Ovary (tissue), 9 donors: ENCODE measurements around the gene SIGLEC15. TPM values are rescaled to one million over a fixed set of nuclear protein-coding genes. Genes with fewer than 3 reads are reported as not detected.
"Not testable (repeated sequence)": the region's sequence is repeated elsewhere in the genome, so short reads cannot be mapped to it uniquely, and the experiment has no call there.

Experiments
- DNase-seq, 5 donors: peaks; one replicate each; pipeline ENCODE4 v3.0.0-alpha.2; 2019 to 2020
- H3K27ac ChIP-seq, 2 donors: fragments of 200-600 bp; one replicate each; pipeline versions ENCODE4 v1.5.1 to v1.8.0; 2019 to 2022
- H3K27me3 ChIP-seq: fragments of 200-600 bp; one replicate; pipeline ENCODE4 v1.8.0; 2022
- H3K36me3 ChIP-seq: fragments of 200-600 bp; sonication (generic); one replicate; pipeline ENCODE4 v1.5.1; 2019
- H3K4me1 ChIP-seq: one replicate; pipeline ENCODE4 v1.8.1; 2013; ENCODE audit warnings: mild to moderate bottlenecking, moderate library complexity; ENCODE audit not compliant: insufficient read depth
- H3K4me3 ChIP-seq: fragments of 200-600 bp; sonication (generic); one replicate; pipeline ENCODE4 v1.5.1; 2017
- H3K9me3 ChIP-seq, 2 donors: fragments of 200-600 bp in 1 of 2; sonication (generic) in 1 of 2; one replicate each; pipeline versions ENCODE4 v1.5.1 to v1.8.1; 2013 to 2019; ENCODE audit warnings: mild to moderate bottlenecking in 1 of 2, moderate library complexity in 1 of 2
- CTCF ChIP-seq, 3 donors: fragments of 450-650 bp in 2 of 3; fragments of 200-600 bp in 1 of 3; IDR thresholded peaks; one replicate each; pipeline versions ENCODE4 v1.5.1 to v1.8.0; 2016 to 2022; ENCODE audit warnings: antibody characterized with exemption in 3 of 3, mild to moderate bottlenecking in 1 of 3
- EP300 ChIP-seq: sonication (generic); formaldehyde crosslinking; IDR thresholded peaks from one replicate; pipeline ENCODE4 v1.6.1; 2017; ENCODE audit warnings: antibody characterized with exemption
- POLR2A ChIP-seq: fragments of 450-650 bp; IDR thresholded peaks from one replicate; pipeline ENCODE4 v1.6.1; 2017; ENCODE audit warnings: antibody characterized with exemption, mild to moderate bottlenecking, moderate library complexity
- WGBS, 3 donors: extraction: QIAGEN DNeasy Blood & Tissue Kit in 1 of 3; methylation state at CpG; one replicate each; pipeline versions ENCODE4 v1.1.5 to v1.1.7; 2013 to 2017; 5-methylcytosine and 5-hydroxymethylcytosine counted together
- intact Hi-C, 4 donors: fragments of 100-400 bp; cut with DNase I; formaldehyde crosslinking; loops; one replicate each; pipeline versions ENCODE4 v1.11.0 to v1.15.1; 2022 to 2023
- polyA plus RNA-seq, 2 donors: library from polyadenylated mRNA; stranded (reverse); fragments of 200-250 nt in 1 of 2; fragments of 350-450 nt in 1 of 2; fragmentation: Illumina TruSeq in 1 of 2; extraction: RNeasy Lipid Tissue Mini Kit (QIAGEN cat#74804) in 1 of 2; gene quantifications; one replicate each; pipeline ENCODE4 v1.2.3, GENCODE V29; 2013 to 2014
- total RNA-seq, 7 donors: library from RNA; depleted of rRNA in 2 of 7; stranded (reverse); fragments of >200 nt in 2 of 7; fragmentation: NEBNext Ultra II Directional in 3 of 7; extraction: Animal tissue kit (Norgen Biotek cat#: 25700) in 3 of 7; gene quantifications; one replicate each; pipeline versions ENCODE4 v1.1.0 to v1.2.4, GENCODE V29; 2016 to 2023
- donor health status: DM: no; HTN: no; CAD: no; lungs with moderate emphysema.
- donor health status: DM: no; HTN: no; CAD: no.
- donor health status: Bipolar disorder and iron deficiency.
- donor health status: DM: yes; HTN: yes; CAD: no.
- donor health status: DM: no; HTN: no; CAD: no.
- donor health status: DM: yes; HTN: yes; CAD: no.

Gene SIGLEC15
- total and polyA plus RNA-seq, 9 donors, result 0.05 to 1.4 (median 0.21) TPM; not detected in 3

GRCh38 chr18:45826084-45826483 lies 609 bp downstream of the SIGLEC15 start:
- H3K9me3 ChIP-seq, result no peaks in the 10 kb centered on the region
- H3K4me1 ChIP-seq, result no peaks in the 10 kb centered on the region
- no peak overlapping the region for H3K27ac ChIP-seq
- no peaks in the 10 kb centered on the region for H3K36me3 ChIP-seq
- TF ChIP-seq EP300, result no peak
- no peak for TF ChIP-seq CTCF (IDR thresholded peaks at IDR 0.05)
- TF ChIP-seq POLR2A, result no peak
- H3K4me3 ChIP-seq, result no peak overlapping the region
- 89 to 94% (median 92%) methylated on average over 4 of the region's 4 CpGs for WGBS, 3 donors
- no peak for DNase-seq
- H3K27me3 ChIP-seq, result no peaks in the 10 kb centered on the region
- intact Hi-C loops, result no loop called here

DNA sequence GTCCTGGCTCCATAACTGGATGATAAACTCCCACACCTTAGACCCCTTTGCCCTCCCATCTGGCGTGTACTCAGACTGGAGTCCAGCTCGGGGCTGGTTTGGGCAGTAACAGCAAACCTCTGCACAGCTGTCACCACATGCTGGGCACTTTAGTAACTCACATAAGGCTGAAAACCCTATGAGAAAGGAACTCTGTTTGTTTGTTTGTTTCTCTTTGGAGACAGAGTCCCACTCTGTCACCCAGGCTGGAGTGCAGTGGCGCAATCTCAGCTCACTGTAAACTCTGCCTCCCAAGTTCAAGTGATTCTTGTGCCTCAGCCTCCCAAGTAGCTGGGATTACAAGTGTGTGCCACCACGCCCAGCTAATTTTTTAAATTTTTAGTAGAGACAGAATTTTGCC lies 1.2 kb downstream of the SIGLEC15 start:
- 82 to 90% (median 85%) methylated on average over 4 of the region's 4 CpGs for WGBS, 3 donors
- H3K27me3 ChIP-seq, H3K27ac ChIP-seq, H3K4me3 ChIP-seq, DNase-seq, H3K4me1 ChIP-seq, intact Hi-C loops, H3K36me3 ChIP-seq, H3K9me3 ChIP-seq: not testable (repeated sequence)

- H3K27ac ChIP-seq, result no peak overlapping the region
- H3K27me3 ChIP-seq, result no peaks in the 10 kb centered on the region
- no peak overlapping the region for H3K4me3 ChIP-seq
- H3K4me1 ChIP-seq, result no peaks in the 10 kb centered on the region
- no peak for TF ChIP-seq POLR2A
- TF ChIP-seq EP300, result no peak
- TF ChIP-seq CTCF (IDR thresholded peaks at IDR 0.05), result no peak
- no peak for DNase-seq
- no peaks in the 10 kb centered on the region for H3K36me3 ChIP-seq
- intact Hi-C loops, result no loop called here
- no peaks in the 10 kb centered on the region for H3K9me3 ChIP-seq
- 59 to 65% (median 62%) methylated on average over 9 of the region's 9 CpGs for WGBS, 3 donors
Observed at GRCh38 chr18:45828917-45829811, 3.7 kb downstream of the SIGLEC15 start.

GRCh38 chr18:45829855-45830254 lies 4.4 kb downstream of the SIGLEC15 start:
- TF ChIP-seq EP300, result no peak
- no peak for TF ChIP-seq POLR2A
- Histone ChIP-seq H3K4me3 (no peak overlapping the region), H3K9me3 (no peaks in the 10 kb centered on the region), H3K36me3 (no peaks in the 10 kb centered on the region), H3K27ac (no peak overlapping the region), H3K27me3 (no peaks in the 10 kb centered on the region), H3K4me1 (no peaks in the 10 kb centered on the region)
- WGBS, 3 donors, result 65 to 67% (median 65%) methylated on average over 9 of the region's 9 CpGs
- intact Hi-C loops, result no loop called here
- no peak for DNase-seq

DNA sequence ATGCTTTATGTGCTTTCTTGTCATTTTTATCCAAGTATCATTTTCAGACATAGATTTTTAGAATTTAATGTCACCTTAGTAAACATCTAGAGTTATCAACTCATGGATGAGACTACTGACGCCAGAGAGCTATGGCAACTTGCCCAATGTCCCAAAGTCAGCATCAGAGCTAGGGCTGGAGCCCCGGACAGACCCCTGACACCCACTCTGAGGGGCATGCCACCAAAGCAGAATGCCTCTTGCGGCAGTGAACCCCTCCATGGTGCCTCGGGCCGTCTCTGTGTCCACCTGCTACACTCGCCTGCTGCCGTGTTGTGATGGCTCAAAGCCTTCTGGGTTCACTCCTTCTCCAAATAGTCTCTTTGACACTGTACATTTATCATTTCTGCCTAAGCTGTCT lies 5.4 kb downstream of the SIGLEC15 start:
- Histone ChIP-seq H3K27ac (no peak overlapping the region), H3K9me3 (no peaks in the 10 kb centered on the region), H3K36me3 (no peaks in the 10 kb centered on the region), H3K4me1 (no peaks in the 10 kb centered on the region), H3K27me3 (no peaks in the 10 kb centered on the region), H3K4me3 (no peak overlapping the region)
- TF ChIP-seq EP300, result no peak
- no peak for TF ChIP-seq POLR2A
- TF ChIP-seq CTCF (IDR thresholded peaks at IDR 0.05), result no peak
- intact Hi-C loops, result no loop called here
- no peak for DNase-seq
- WGBS, 3 donors, result 78 to 89% (median 81%) methylated on average over 7 of the region's 7 CpGs
